ENCODE measurements around the gene WNT5B.
"Not testable (repeated sequence)": the region's sequence is repeated elsewhere in the genome, so short reads cannot be mapped to it uniquely, and the experiment has no call there.

Gene WNT5B

DNA sequence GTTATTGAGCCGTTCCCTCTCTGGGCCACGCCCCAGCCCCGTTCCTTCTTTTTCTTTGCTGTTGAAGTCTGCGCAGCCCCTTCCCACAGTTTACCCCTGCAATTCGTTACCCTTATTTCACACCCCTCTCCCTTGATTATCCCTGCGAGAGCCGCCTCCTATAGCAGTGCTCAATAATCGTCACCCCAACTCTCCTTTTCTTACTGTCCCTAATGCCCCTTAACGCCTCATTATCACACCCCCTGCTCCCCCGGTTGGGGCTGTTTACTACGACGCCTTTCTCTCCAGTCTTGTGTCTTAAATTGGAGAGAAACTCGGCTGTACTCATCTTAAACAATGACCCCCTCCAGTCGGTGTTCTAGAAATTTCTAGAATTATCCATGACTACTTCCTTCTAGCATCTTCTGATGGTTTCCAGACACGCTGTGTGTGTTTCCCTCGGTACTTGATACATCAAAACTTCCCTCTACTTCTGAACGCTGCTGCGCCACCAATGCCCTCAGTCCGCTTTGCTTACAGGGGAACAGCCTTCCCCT, 33.9 kb upstream of the WNT5B start:
- peak; percentile 65 for FAIRE-seq
- TF ChIP-seq TAF1 (IDR thresholded peaks at IDR 0.05; ENCODE audit: low read depth, low read length) (no peak), POLR2AphosphoS5 (IDR thresholded peaks at IDR 0.05; ENCODE audit: low read depth, low read length) (no peak), PAX5 (IDR thresholded peaks at IDR 0.05; ENCODE audit: insufficient read depth, low read length, severe bottlenecking) (no peak), POU2F2 (IDR thresholded peaks at IDR 0.05; ENCODE audit: low read depth, low read length) (no peak), POLR2A (IDR thresholded peaks at IDR 0.05; ENCODE audit: low read depth, low read length) (no peak)
- no peak for DNase-seq (ENCODE audit: insufficient read length, low spot score)

DNA sequence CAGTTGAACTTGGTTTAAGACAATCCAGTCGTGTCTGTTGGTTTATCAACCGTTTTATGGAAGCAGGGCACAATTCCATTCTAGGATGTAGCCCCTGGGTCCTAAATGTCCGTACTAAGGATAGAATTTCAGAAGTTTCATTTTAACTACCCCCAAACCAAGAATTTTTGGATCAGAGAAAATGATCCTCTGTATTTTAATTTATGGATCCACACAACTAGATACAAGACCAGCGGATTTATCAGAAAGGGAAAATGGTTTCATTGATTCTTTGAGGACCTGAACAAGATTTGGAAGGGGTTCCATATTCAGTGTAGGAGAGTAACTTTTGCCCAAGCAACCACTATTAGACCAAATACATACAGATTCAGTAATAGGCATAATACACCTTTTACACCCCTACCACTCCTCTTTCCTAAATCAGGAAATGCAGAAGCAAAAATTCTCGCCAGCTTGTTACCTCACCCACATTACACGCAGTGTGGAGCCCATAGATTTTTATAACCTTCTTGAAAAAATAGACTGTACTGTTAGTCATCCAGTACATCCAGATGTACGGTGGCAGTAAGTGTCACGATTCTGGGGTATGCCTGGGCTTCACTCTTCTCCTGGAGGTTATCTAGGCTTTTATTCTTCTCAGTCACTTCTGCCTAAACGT, 33.2 kb upstream of the WNT5B start:
- TF ChIP-seq POLR2A (IDR thresholded peaks at IDR 0.05; ENCODE audit: low read depth, low read length), result no peak
- no peak for TF ChIP-seq POLR2AphosphoS5 (IDR thresholded peaks at IDR 0.05; ENCODE audit: low read depth, low read length)
- TF ChIP-seq POU2F2 (IDR thresholded peaks at IDR 0.05; ENCODE audit: low read depth, low read length), result no peak
- TF ChIP-seq TAF1 (IDR thresholded peaks at IDR 0.05; ENCODE audit: low read depth, low read length), result no peak
- no peak for TF ChIP-seq PAX5 (IDR thresholded peaks at IDR 0.05; ENCODE audit: insufficient read depth, low read length, severe bottlenecking)
- no peak for TF ChIP-seq SPI1 (IDR thresholded peaks at IDR 0.05; ENCODE audit: low read depth, low read length)
- FAIRE-seq, result no peak
- DNase-seq (ENCODE audit: insufficient read length, low spot score), result no peak

DNA sequence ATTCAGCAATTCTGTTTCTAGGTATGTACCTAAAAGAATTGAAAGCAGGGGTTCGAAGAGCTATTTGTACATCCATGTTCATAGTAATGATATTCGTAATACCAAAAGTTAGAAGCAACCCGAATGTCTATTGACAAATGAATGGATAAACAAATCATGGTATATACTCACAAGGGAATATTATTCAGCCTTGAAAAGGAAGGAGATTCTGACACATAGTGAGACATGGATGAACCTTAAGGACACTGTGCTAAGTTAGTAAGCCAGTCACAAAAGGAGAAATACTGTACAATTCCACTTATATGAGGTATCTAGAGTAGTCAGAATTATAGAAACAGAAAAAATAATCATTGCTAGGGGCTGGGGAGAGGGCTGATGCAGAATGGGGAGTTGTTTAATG, 30.3 kb upstream of the WNT5B start:
- no peak for TF ChIP-seq TAF1 (IDR thresholded peaks at IDR 0.05; ENCODE audit: low read depth, low read length)
- no peak for TF ChIP-seq SPI1 (IDR thresholded peaks at IDR 0.05; ENCODE audit: low read depth, low read length)
- no peak for TF ChIP-seq PAX5 (IDR thresholded peaks at IDR 0.05; ENCODE audit: insufficient read depth, low read length, severe bottlenecking)
- TF ChIP-seq POU2F2 (IDR thresholded peaks at IDR 0.05; ENCODE audit: low read depth, low read length), result no peak
- no peak for TF ChIP-seq POLR2A (IDR thresholded peaks at IDR 0.05; ENCODE audit: low read depth, low read length)
- no peak for TF ChIP-seq POLR2AphosphoS5 (IDR thresholded peaks at IDR 0.05; ENCODE audit: low read depth, low read length)
- FAIRE-seq, result no peak
- no peak for DNase-seq (ENCODE audit: insufficient read length, low spot score)

DNA sequence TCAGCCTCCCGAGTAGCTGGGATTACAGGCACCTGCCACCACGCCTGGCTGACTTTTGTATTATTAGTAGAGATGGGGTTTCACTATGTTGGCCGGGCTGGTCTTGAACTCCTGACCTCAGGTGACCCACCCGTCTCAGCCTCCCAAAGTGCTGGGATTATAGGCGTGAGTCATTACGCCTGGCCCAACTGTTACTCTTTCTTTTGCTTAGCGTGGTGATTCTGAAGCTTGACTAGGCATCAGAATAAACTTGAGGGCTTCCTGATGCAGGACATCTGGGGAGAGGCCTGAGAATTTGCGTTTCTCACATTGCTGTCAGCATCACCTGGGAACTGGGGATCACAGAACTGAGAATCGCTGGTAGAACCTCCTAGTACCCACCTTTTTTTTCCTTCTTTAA, 26.3 kb upstream of the WNT5B start:
- not testable (repeated sequence) for FAIRE-seq; DNase-seq (ENCODE audit: insufficient read length, low spot score)

DNA sequence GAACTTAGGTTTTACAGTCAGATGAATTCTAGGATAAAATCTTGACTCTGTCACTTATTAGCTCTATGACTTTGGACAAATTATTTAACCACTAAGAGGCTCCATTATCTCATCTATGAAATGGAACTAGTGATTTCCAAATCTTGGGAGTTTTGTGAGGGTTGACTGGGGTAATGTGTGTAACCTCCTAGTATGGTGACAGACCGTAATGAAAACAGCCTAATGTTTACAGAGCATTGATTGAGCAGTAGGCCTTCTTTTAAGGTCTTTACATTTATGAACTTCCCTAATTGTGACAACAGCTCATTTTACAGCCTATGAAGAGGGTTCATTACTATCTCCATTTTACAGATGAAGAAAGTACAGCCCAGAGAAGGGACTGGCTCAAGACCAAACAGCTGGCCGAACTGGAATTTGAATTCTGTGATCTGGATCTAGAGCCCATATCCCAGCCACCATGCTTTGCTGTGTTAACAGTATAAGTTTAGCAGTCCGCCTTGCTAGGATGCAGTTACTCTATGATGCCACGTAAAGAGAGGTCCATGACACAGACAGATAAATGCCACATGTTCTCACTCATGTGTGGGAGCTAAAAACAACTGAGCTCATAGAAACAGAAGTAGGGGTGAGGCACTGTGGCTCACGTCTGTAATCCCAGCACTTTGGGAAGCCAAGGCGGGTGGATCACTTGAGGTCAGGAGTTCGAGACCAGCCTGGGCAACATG, 25.6 kb upstream of the WNT5B start:
- no peak for FAIRE-seq
- DNase-seq (ENCODE audit: insufficient read length, low spot score), result no peak
- no peak for TF ChIP-seq POLR2A (IDR thresholded peaks at IDR 0.05; ENCODE audit: low read depth, low read length)
- TF ChIP-seq SPI1 (IDR thresholded peaks at IDR 0.05; ENCODE audit: low read depth, low read length), result no peak
- no peak for TF ChIP-seq TAF1 (IDR thresholded peaks at IDR 0.05; ENCODE audit: low read depth, low read length)
- TF ChIP-seq POLR2AphosphoS5 (IDR thresholded peaks at IDR 0.05; ENCODE audit: low read depth, low read length), result no peak
- no peak for TF ChIP-seq POU2F2 (IDR thresholded peaks at IDR 0.05; ENCODE audit: low read depth, low read length)
- TF ChIP-seq PAX5 (IDR thresholded peaks at IDR 0.05; ENCODE audit: insufficient read depth, low read length, severe bottlenecking), result no peak

DNA sequence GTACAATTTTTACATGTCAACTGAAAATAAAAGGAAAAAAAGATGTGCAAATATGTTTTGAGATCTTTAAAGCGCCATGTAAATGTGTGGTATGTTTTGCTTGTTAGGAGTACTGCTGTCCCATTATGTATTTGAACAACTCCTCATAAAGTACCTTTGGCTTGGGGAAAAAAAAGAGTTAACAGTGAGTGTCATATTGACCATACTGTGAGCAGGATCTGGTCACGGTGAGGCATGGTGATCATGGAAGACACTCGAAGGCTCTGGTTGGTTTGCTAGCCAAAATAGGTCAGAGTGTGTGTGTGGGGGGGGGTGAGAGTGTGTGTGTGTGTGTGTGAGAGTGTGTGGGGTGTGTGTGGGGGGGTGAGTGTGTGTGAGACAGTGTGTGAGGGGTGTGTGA, 24.6 kb upstream of the WNT5B start:
- FAIRE-seq, result no peak

DNA sequence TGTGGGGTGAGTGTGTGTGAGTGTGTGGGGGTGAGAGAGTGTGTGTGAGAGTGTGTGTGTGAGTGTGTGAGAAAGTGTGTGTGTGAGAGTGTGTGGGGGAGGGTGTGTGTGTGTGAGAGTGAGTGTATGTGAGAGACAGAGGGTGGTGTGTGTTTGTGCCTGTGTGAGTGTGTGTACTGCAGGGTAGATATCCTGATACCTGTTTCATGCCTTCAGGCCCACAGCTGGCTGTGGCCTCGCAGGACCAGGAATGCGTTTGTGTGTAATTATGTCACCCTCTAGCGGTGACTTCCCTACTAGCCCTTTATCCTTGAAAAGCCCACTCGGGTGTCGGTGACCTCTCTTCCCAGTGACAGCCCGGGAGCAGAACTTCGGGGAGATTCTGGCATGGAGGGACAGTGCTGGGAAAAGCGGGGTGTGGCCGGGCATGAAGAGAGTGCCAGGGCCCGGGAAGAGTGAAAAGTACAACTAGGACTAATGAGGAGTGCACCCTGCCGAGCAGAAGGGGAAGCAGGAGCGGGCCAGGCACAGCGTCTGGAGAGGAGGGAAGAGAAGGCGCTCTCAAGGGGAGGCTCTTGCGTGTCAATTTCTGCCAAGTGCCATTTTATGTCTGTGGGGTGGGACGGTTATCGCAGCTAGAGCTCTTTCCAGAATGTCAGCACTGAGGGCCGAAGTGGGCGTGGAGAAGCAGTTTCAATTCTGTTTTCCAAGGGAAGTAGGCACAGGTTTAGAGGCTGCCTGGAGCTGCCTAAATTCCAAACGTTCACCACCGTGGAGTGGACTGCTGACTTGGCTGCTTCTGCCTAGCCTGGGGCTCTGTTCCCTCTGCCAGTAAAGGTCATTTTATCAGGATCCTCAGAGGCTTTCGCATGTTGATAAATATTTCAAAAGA, 23.7 kb upstream of the WNT5B start:
- TF ChIP-seq PAX5 (IDR thresholded peaks at IDR 0.05; ENCODE audit: insufficient read depth, low read length, severe bottlenecking), result no peak
- no peak for TF ChIP-seq TAF1 (IDR thresholded peaks at IDR 0.05; ENCODE audit: low read depth, low read length)
- no peak for TF ChIP-seq POLR2AphosphoS5 (IDR thresholded peaks at IDR 0.05; ENCODE audit: low read depth, low read length)
- TF ChIP-seq SPI1 (IDR thresholded peaks at IDR 0.05; ENCODE audit: low read depth, low read length), result peak; percentile 63
- no peak for DNase-seq (ENCODE audit: insufficient read length, low spot score)
- FAIRE-seq, result peak; percentile 97

More for the DNA sequence above, 24.6 kb upstream of the WNT5B start:
- TF ChIP-seq TAF1 (IDR thresholded peaks at IDR 0.05; ENCODE audit: low read depth, low read length) (no peak), POLR2AphosphoS5 (IDR thresholded peaks at IDR 0.05; ENCODE audit: low read depth, low read length) (no peak), SPI1 (IDR thresholded peaks at IDR 0.05; ENCODE audit: low read depth, low read length) (no peak), POLR2A (IDR thresholded peaks at IDR 0.05; ENCODE audit: low read depth, low read length) (no peak), POU2F2 (IDR thresholded peaks at IDR 0.05; ENCODE audit: low read depth, low read length) (no peak), PAX5 (IDR thresholded peaks at IDR 0.05; ENCODE audit: insufficient read depth, low read length, severe bottlenecking) (no peak)
- DNase-seq (ENCODE audit: insufficient read length, low spot score), result no peak

DNA sequence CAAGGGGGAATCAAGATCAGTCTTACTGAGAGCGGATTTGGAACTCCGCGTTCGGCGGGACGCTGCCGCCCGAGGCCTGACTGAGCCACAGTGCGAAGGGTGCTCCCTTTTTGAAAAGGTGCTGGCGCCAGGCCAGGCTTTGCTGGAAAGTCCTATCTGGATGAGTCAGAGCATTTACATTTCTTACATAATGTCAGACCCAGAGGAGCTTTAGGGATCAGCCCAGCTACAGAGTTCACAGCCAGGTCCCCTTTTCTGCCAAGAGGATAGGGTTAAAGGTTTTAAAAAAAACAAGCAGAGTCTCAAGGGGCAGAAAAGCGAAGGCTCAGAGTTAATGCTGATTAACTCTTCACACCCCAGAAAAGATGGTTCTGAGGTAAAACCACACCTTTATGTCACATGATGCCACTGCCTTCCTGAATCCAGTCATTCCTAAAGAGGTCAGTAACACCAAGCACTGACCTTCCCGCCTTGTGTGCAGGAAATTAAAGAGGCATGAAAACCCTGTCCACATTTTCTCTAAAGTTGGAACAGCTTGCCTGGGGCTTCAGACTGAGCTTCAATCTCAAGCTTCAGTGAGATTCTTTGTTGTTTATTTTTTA, 22.9 kb upstream of the WNT5B start:
- DNase-seq (ENCODE audit: insufficient read length, low spot score) (no peak), FAIRE-seq (peak; percentile 70)
- TF ChIP-seq POU2F2 (IDR thresholded peaks at IDR 0.05; ENCODE audit: low read depth, low read length), result peak; percentile 94
- peak; percentile 59; the same call in 1 of the 2 replicates for TF ChIP-seq POLR2A (IDR thresholded peaks at IDR 0.05; ENCODE audit: low read depth, low read length)
- TF ChIP-seq PAX5 (IDR thresholded peaks at IDR 0.05; ENCODE audit: insufficient read depth, low read length, severe bottlenecking), result no peak
- peak; percentile 43; the same call in 1 of the 2 replicates for TF ChIP-seq TAF1 (IDR thresholded peaks at IDR 0.05; ENCODE audit: low read depth, low read length)
- TF ChIP-seq POLR2AphosphoS5 (IDR thresholded peaks at IDR 0.05; ENCODE audit: low read depth, low read length), result 0 out of 2 replicates have a peak, but pooled peaks have one; percentile 54
- TF ChIP-seq SPI1 (IDR thresholded peaks at IDR 0.05; ENCODE audit: low read depth, low read length), result no peak

All from GM12891 (cell line).